ENCODE measurements around the gene SAMD14. TPM values are rescaled to one million over a fixed set of nuclear protein-coding genes. Genes with fewer than 3 reads are reported as not detected.
A peak's percentile ranks its signal among the peaks of the same experiment; 100 is the strongest.

The SAMD14 gene
- total RNA-seq, 1 donor from 2014 or later = 21.5 TPM

- Histone ChIP-seq H3K9me3 (no peaks in the 10 kb centered on the region), H3K4me1 (no peaks in the 10 kb centered on the region), H3K27ac (no peak overlapping the region), H3K4me3 (no peak overlapping the region), H3K36me3 (peaks cover 58% of the 10 kb centered on the region), H3K27me3 (no peaks in the 10 kb centered on the region)
- peak; percentile 81 for DNase-seq
- ATAC-seq = peak; percentile 92
- TF ChIP-seq CTCF (IDR thresholded peaks at IDR 0.05) = peak; percentile 96
- intact Hi-C loops (cut with DNase I) = loop anchor here (5.0 kb wide), 1 partner anchor 60 kb away; no protein-coding TSS in a partner anchor
Observed at GRCh38 chr17:50087246-50087911, 42.6 kb downstream of the SAMD14 start.

DNA sequence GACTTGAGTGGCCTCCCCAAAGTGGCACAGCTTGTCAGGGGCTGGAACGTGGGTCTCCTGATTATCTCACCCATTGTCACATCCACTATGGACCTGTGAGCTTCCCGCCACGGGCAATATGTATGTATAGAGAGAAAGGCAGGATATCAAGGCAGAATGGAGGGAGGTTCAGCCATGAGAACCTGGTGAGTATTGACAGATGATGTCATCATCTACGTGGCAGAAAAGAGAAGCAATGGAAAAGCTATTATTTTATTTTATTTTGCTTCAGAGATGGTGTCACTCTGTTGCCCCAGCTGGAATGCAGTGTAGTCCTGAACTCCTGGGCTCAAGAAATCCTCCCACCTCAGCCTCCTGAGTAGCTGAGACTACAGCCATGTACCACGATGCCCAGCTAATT, 48.2 kb downstream of the SAMD14 start:
- Histone ChIP-seq H3K9me3 (no peaks in the 10 kb centered on the region), H3K36me3 (peaks cover 76% of the 10 kb centered on the region), H3K27me3 (no peaks in the 10 kb centered on the region), H3K4me3 (no peak overlapping the region), H3K27ac (no peak overlapping the region), H3K4me1 (no peaks in the 10 kb centered on the region)
- intact Hi-C loops (cut with DNase I) = no loop called here
- DNase-seq (no peak), ATAC-seq (no peak)
- no peak for TF ChIP-seq CTCF (IDR thresholded peaks at IDR 0.05)

DNA sequence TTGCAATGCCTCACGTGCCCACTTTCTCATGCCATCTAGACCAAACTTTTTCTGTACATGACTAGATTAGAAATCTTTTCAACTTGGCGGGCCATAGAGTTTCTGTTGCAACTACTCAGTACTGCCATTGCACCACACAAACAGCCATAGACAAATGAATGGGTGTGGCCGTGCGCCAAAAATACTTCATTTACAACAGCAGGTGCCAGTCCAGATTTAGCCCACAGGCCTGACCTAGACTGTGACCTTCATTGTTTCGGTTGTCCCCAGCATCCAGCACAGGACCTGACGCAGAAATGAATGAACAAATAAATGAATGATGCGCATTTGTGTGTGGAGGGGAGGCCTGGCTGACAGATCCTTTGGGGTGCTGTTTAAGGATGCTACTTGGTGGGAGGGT, 49.1 kb downstream of the SAMD14 start:
- DNase-seq (no peak), ATAC-seq (no peak)
- intact Hi-C loops (cut with DNase I) = no loop called here
- Histone ChIP-seq H3K27me3 (no peaks in the 10 kb centered on the region), H3K4me3 (no peak overlapping the region), H3K36me3 (peaks cover 80% of the 10 kb centered on the region), H3K27ac (no peak overlapping the region), H3K4me1 (no peaks in the 10 kb centered on the region), H3K9me3 (no peaks in the 10 kb centered on the region)
- TF ChIP-seq CTCF (IDR thresholded peaks at IDR 0.05) = no peak

DNA sequence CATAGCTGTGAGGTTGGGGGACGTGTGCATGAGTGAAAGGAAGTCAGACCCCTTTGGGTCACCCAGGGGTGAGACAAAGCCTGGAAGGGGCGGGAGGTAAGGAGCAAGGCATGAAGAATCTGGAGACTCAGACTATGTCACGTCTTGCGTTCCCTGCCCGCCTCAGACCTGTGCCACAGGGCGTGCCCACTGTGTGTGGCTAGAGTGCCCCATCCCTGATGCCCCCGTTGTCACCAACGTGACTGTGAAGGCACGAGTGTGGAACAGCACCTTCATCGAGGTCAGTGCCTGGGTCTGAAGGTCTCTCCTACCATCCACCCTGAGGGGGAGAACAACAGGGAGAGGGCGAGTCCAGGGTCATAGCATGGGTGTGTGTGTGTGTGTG, 49.9 kb downstream of the SAMD14 start:
- peaks cover 87% of the 10 kb centered on the region for H3K36me3 ChIP-seq
- ATAC-seq = no peak
- no peak for DNase-seq
- intact Hi-C loops (cut with DNase I) = no loop called here
- no peaks in the 10 kb centered on the region for H3K9me3 ChIP-seq
- TF ChIP-seq CTCF (IDR thresholded peaks at IDR 0.05) = no peak
- H3K4me1 ChIP-seq = no peaks in the 10 kb centered on the region
- no peaks in the 10 kb centered on the region for H3K27me3 ChIP-seq
- no peak overlapping the region for H3K4me3 ChIP-seq
- no peak overlapping the region for H3K27ac ChIP-seq

DNA sequence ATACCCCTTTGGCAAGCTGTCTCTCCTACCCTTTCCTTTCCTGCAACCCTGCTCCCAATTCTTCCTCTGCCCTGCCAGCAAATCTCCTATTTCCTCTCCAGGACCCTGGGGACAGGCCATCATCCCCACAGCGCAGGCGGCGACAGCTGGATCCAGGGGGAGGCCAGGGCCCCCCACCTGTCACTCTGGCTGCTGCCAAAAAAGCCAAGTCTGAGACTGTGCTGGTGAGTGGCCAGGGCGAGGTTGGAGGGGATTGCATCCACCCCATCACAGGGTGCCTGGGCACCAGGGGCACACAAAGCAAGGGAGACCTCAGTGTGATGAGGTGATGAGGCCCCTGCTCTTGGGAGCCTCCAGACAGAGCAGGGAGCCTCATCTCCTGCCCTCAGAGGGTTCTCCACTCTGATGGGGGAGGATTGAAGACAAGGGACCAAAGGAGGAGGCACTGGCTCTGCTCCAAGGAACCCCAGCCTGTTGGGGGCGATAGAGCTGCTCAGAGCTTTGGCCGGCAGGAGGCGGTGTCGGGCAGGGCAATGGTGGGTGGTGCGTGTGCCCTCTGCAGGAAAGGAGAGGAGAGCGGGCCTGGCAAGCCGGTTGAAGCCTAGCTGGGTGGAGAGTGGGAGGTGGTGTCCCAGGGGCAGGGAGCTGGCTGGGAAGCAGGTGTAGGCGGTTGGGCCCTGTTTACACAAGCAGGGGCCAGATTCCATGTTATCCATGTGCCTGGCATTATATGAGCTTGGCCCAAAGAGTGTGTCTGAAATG, 50.4 kb downstream of the SAMD14 start:
- no peaks in the 10 kb centered on the region for H3K9me3 ChIP-seq
- peak; percentile 49 for TF ChIP-seq CTCF (IDR thresholded peaks at IDR 0.05)
- no peaks in the 10 kb centered on the region for H3K4me1 ChIP-seq
- DNase-seq = no peak
- H3K36me3 ChIP-seq = peaks cover 90% of the 10 kb centered on the region
- no peak overlapping the region for H3K27ac ChIP-seq
- ATAC-seq = peak; percentile 77
- no peak overlapping the region for H3K4me3 ChIP-seq
- H3K27me3 ChIP-seq = no peaks in the 10 kb centered on the region
- intact Hi-C loops (cut with DNase I) = no loop called here
